HTERT RPE-1 (cell line): ENCODE measurements around the gene JAZF1.

Experiments
- in situ Hi-C: fragments of 300-500 bp; cut with MboI; formaldehyde crosslinking; loops from 4 replicates; pipeline ENCODE4 v1.14.3; 2020; ENCODE audit warnings: low sequenced_read_pairs

JAZF1 gene

GRCh38 chr7:27992097-27992496 is 188.5 kb downstream of the JAZF1 start:
- in situ Hi-C loops = no loop called here

GRCh38 chr7:27991006-27991528 is 189.5 kb downstream of the JAZF1 start:
- in situ Hi-C loops = no loop called here

- in situ Hi-C loops = no loop called here
These were observed 204.1 kb downstream of the JAZF1 start for GRCh38 chr7:27976531-27976930.

GRCh38 chr7:27973625-27974024 is 207.0 kb downstream of the JAZF1 start:
- in situ Hi-C loops = no loop called here

- in situ Hi-C loops = no loop called here
These were observed 208.3 kb downstream of the JAZF1 start for GRCh38 chr7:27972276-27972675.

GRCh38 chr7:27971171-27971812 is 209.3 kb downstream of the JAZF1 start:
- in situ Hi-C loops = no loop called here

- in situ Hi-C loops = no loop called here
These were observed 210.2 kb downstream of the JAZF1 start for GRCh38 chr7:27970350-27970749.

GRCh38 chr7:27969346-27969745 is 211.2 kb downstream of the JAZF1 start:
- in situ Hi-C loops = no loop called here

- in situ Hi-C loops = no loop called here
These were observed 213.0 kb downstream of the JAZF1 start for GRCh38 chr7:27967639-27968038.

GRCh38 chr7:27966219-27966780 is 214.3 kb downstream of the JAZF1 start:
- in situ Hi-C loops = no loop called here

- in situ Hi-C loops = no loop called here
These were observed 214.9 kb downstream of the JAZF1 start for GRCh38 chr7:27965650-27966049.

GRCh38 chr7:27964820-27965219 is 215.8 kb downstream of the JAZF1 start:
- in situ Hi-C loops = no loop called here

GRCh38 chr7:27963056-27963455 is 217.5 kb downstream of the JAZF1 start:
- in situ Hi-C loops = no loop called here

GRCh38 chr7:27962273-27962672 is 218.3 kb downstream of the JAZF1 start:
- in situ Hi-C loops = no loop called here

GRCh38 chr7:27961255-27961654 is 219.3 kb downstream of the JAZF1 start:
- in situ Hi-C loops = no loop called here

- in situ Hi-C loops = no loop called here
These were observed 220.2 kb downstream of the JAZF1 start for GRCh38 chr7:27960415-27960814.

- in situ Hi-C loops = no loop called here
These were observed 221.6 kb downstream of the JAZF1 start for GRCh38 chr7:27958933-27959548.

- in situ Hi-C loops = no loop called here
These were observed 225.0 kb downstream of the JAZF1 start for GRCh38 chr7:27955596-27955995.

GRCh38 chr7:27955011-27955410 is 225.6 kb downstream of the JAZF1 start:
- in situ Hi-C loops = no loop called here

- in situ Hi-C loops = no loop called here
These were observed 226.8 kb downstream of the JAZF1 start for GRCh38 chr7:27953777-27954176.

GRCh38 chr7:27953361-27953760 is 227.2 kb downstream of the JAZF1 start:
- in situ Hi-C loops = no loop called here
